H54 (cell line): ENCODE measurements around the gene COG8.
"Not testable (repeated sequence)": the region's sequence is repeated elsewhere in the genome, so short reads cannot be mapped to it uniquely, and the experiment has no call there.

Experiments
- DNase-seq: peaks from one replicate; pipeline ENCODE4 v3.0.0; 2011; ENCODE audit warnings: low spot score, mixed read lengths; ENCODE audit not compliant: insufficient read length
- FAIRE-seq: peaks from 3 replicates; lab custom pipeline; 2011; peaks lifted over from hg19 to GRCh38; lab: Jason Lieb, UNC
- POLR2A ChIP-seq: IDR thresholded peaks from 2 replicates; pipeline ENCODE4 v1.6.1; 2011; ENCODE audit warnings: low read depth, mild to moderate bottlenecking, low read length

The COG8 gene

GRCh38 chr16:69364088-69364487 lies 24.7 kb upstream of the COG8 start:
- TF ChIP-seq POLR2A: no peak
- no peak for FAIRE-seq
- no peak for DNase-seq

GRCh38 chr16:69363281-69363717 lies 23.9 kb upstream of the COG8 start:
- TF ChIP-seq POLR2A: no peak
- DNase-seq (no peak), FAIRE-seq (no peak)

DNA sequence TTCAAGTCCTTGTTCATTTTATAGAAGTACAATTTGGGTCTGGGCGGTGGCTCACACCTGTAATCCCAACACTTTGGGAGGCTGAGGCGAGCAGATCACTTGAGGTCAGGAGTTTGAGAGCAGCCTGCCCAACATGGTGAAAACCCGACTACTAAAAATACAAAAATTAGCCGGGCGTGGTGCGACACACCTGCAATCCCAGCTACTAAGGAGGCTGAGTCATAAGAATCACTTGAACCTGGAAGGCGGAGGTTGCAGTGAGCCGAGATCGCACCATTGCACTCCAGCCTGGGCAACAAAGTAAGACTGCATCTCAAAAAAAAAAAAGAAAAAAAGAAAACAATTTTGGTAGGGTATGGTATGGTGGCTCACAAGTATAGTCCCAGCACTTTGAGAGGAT lies 20.7 kb upstream of the COG8 start:
- not testable (repeated sequence) for DNase-seq, FAIRE-seq

- no peak for DNase-seq
- FAIRE-seq: no peak
- TF ChIP-seq POLR2A: no peak
These were observed 12.1 kb upstream of the COG8 start, which contains the start of gene TMED6 for GRCh38 chr16:69351309-69352027. Gene TMED6, minus strand, starts transcription at chr16:69351786. Its CDS starts 33 bp downstream, at chr16:69351753.

DNA sequence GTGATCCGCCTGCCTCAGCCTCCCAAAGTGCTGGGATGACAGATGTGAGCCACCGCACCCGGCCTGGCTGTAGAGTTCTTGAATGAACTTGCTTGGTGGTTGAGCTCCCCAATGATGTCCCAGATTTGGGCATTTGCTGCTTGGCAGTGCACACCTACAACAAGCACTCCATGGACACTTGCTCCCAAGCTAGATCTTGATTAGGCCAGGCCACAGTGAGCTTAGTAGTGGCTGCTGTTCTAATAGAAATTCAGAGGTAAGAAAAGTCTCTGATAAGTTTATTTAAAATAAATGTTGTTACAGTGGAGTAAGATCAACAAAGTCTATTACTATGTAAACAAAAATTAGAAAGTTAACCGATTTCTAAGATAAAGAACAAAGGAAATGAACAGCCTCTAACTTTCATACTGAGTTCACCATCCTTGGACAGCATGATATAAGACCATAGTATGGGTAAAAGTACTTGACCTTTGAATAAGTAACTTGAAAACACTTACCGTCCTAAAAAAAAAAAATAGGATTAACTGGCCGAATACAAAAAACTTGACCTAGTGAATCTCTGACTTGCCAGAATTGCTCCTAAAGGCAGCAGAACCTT lies 11.3 kb upstream of the COG8 start:
- FAIRE-seq (no peak), DNase-seq (no peak)
- no peak for TF ChIP-seq POLR2A

GRCh38 chr16:69349536-69349935 lies 10.2 kb upstream of the COG8 start:
- no peak for FAIRE-seq
- DNase-seq: no peak
- no peak for TF ChIP-seq POLR2A

GRCh38 chr16:69348222-69348621 lies 8.9 kb upstream of the COG8 start:
- DNase-seq (no peak), FAIRE-seq (no peak)

GRCh38 chr16:69346683-69347082 lies 7.3 kb upstream of the COG8 start:
- FAIRE-seq (no peak), DNase-seq (no peak)
- no peak for TF ChIP-seq POLR2A

More at GRCh38 chr16:69348222-69348621, 8.9 kb upstream of the COG8 start:
- TF ChIP-seq POLR2A: no peak

- FAIRE-seq (no peak), DNase-seq (no peak)
- TF ChIP-seq POLR2A: no peak
These were observed 6.6 kb upstream of the COG8 start for GRCh38 chr16:69345923-69346322.

GRCh38 chr16:69344171-69344570 lies 4.8 kb upstream of the COG8 start:
- FAIRE-seq (no peak), DNase-seq (no peak)
- TF ChIP-seq POLR2A: no peak

DNA sequence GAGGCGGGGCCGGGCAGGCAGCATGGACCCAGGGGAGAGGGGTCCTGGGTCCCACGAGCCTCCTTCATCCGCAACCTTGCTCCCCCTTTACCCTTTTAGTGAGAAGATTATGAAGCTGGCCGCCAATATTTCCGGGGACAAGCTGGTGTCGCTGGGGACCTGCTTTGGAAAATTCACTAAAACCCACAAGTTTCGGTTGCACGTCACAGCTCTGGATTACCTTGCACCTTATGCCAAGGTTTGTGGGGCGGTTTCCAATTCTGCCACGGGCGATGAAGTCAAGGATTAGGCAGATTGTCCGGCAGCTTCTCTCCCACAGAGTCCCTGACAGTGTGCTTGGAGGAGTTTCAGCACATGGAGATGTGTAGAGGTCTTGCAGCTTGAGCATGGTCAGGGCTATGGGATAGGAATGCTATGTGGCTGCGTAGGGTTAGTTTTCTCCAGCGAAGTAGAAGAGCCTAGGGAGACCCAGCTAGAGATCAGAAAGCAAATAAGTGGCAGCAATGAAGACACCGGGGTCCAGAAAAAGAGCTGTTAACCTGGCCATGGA lies 806 bp upstream of the COG8 start:
- no peak for TF ChIP-seq POLR2A
- DNase-seq (no peak), FAIRE-seq (no peak)

DNA sequence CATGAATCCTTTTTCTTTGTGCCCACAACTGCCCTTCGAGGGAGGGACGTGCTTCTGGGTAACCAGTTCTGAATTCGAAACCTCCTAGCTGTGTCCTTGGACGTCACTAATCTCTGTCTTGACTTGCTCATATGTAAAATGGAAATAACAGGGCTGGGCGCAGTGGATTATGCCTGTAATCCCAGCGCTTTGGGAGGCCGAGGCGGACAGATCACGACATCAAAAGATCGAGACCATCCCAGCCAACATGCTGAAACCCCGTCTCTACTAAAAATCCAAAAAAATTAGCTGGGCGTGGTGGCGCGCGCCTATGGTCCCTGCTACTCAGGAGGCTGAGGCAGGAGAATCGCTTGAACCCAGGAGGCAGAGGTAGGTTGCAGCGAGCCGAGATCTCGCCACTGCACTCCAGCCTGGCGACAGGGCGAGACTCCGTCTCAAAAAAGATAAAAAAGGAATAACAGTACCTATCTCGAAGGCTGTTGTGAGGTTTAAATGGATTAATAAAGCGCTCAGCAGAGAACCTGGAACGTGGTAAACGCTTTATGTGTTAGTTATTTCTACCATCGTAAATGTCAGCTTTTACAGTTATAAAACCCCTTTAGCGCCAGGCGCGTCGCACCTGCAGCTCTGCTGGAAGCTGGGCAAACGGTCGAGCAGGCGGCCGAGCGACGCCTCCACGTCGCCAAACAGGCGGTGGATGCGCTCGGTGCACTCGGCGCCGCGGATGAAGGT lies 641 bp downstream of the COG8 start:
- no peak for DNase-seq
- no peak for FAIRE-seq
- TF ChIP-seq POLR2A: no peak

DNA sequence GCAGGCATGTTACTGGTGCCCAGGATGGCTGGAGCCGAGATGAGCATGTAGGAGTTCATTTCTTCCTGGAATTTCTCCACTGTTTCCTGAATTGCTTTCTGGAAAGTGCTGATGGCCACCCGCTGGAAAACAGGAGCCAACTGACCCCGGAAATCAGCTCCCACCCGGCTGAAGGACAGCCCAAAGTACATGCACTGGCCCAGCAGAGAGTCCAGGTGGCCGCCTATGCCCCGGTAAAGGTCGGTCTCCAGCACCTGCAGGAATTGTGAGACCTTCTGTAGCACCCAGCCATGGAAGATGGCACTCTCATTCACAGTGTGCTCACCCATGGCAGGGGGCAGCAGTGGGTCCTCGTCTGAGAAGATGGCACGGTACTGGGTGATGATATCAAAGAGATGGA lies 4.7 kb downstream of the COG8 start:
- DNase-seq: no peak
- TF ChIP-seq POLR2A: no peak
- FAIRE-seq: no peak
